GM10266 (cell line): ENCODE measurements around the gene JAM3.

ENCODE experiments used
- DNase-seq: peaks from one replicate; pipeline ENCODE4 v3.0.0; 2012; ENCODE audit errors: extremely low spot score
- CTCF ChIP-seq: IDR thresholded peaks from 2 replicates; pipeline ENCODE4 v1.5.1; 2012; ENCODE audit warnings: mild to moderate bottlenecking, low read depth; ENCODE audit not compliant: control insufficient read depth, insufficient read depth; ENCODE audit errors: missing control alignments

JAM3 gene

GRCh38 chr11:134065381-134065780 is 3.5 kb upstream of the JAM3 start:
- no peak for DNase-seq
- no peak for TF ChIP-seq CTCF

- no peak for TF ChIP-seq CTCF
- DNase-seq, result no peak
Observed at GRCh38 chr11:134066943-134067885, 1.7 kb upstream of the JAM3 start.

- TF ChIP-seq CTCF, result no peak
- no peak for DNase-seq
Observed at GRCh38 chr11:134069426-134070341, 812 bp downstream of the JAM3 start.

GRCh38 chr11:134070342-134070845 is 1.5 kb downstream of the JAM3 start:
- TF ChIP-seq CTCF, result no peak
- DNase-seq, result no peak

GRCh38 chr11:134071306-134071705 is 2.4 kb downstream of the JAM3 start:
- TF ChIP-seq CTCF, result no peak
- DNase-seq, result no peak

GRCh38 chr11:134071766-134072402 is 3.0 kb downstream of the JAM3 start:
- no peak for TF ChIP-seq CTCF
- DNase-seq, result no peak
